Pancreas (tissue), 10 donors: ENCODE measurements around the gene BZW1. TPM values are rescaled to one million over a fixed set of nuclear protein-coding genes. Genes with fewer than 3 reads are reported as not detected.

Source experiments
- ATAC-seq, 4 donors: fragments of 200-7000 bp; cut with Tn5 transposase; one replicate each; pipeline versions ENCODE4 v1.8.0 to v1.9.1; 2020; ENCODE audit warnings: mild to moderate bottlenecking in 4 of 4, moderate library complexity in 4 of 4
- DNase-seq, 6 donors: peaks; one replicate each; pipeline ENCODE4 v3.0.0-alpha.2; 2020
- FAIRE-seq: peaks from 2 replicates; lab custom pipeline; 2012; peaks lifted over from hg19 to GRCh38; lab: Jason Lieb, UNC
- H3K27ac ChIP-seq, 4 donors: fragments of 200-600 bp; sonication (generic); 1 replicate in 3 of 4; 2 replicates in 1 of 4; pipeline versions ENCODE4 v1.5.0 to v1.8.0; 2020
- H3K27me3 ChIP-seq, 4 donors: fragments of 200-600 bp; one replicate each; pipeline ENCODE4 v1.8.0; 2021
- H3K36me3 ChIP-seq, 3 donors: fragments of 200-600 bp; sonication (generic) in 1 of 3; one replicate each; pipeline versions ENCODE4 v1.5.0 to v1.8.0; 2020 to 2021
- H3K4me1 ChIP-seq, 3 donors: fragments of 200-600 bp; one replicate each; pipeline ENCODE4 v1.8.0; 2021
- H3K4me3 ChIP-seq, 4 donors: fragments of 200-600 bp; sonication (generic) in 2 of 4; one replicate each; pipeline versions ENCODE4 v1.5.0 to v1.8.0; 2020 to 2021
- H3K9me3 ChIP-seq, 4 donors: fragments of 200-600 bp; one replicate each; pipeline ENCODE4 v1.8.0; 2021
- WGBS, 2 donors: extraction: QIAGEN DNeasy Blood & Tissue Kit; methylation state at CpG; one replicate each; pipeline ENCODE4 v1.1.7; 2013; 5-methylcytosine and 5-hydroxymethylcytosine counted together
- intact Hi-C, 3 donors: fragments of 100-400 bp; cut with DNase I; formaldehyde crosslinking; loops; one replicate each; pipeline versions ENCODE4 v1.11.1 to v1.14.2; 2022
- polyA plus RNA-seq, 2 donors: library from polyadenylated mRNA; stranded (reverse); fragments of 200-250 nt; gene quantifications; one replicate each; pipeline ENCODE4 v1.2.3, GENCODE V29; 2013
- total RNA-seq, 6 donors: library from RNA; stranded (reverse); fragmentation: NEBNext Ultra II Directional in 4 of 6; extraction: Animal tissue kit (Norgen Biotek cat#: 25700) in 4 of 6; gene quantifications; one replicate each; pipeline versions ENCODE4 v1.2.1 to v1.2.4, GENCODE V29; 2021 to 2023
- TF ChIP-seq, protein P1 (sequence below), 4 donors: fragments of 200-600 bp; sonication (generic) in 3 of 4; IDR thresholded peaks; one replicate each; pipeline versions ENCODE4 v1.5.0 to v1.8.0; 2021; ENCODE audit warnings: antibody characterized with exemption in 4 of 4
- donor health status: healthy with polysubstance abuse.
- donor health status: DM: no; HTN: no; CAD: no; lungs with moderate emphysema.
- donor health status: DM: no; HTN: no; CAD: no.
- donor health status: control.
- donor health status: control.
- donor health status: Bipolar disorder and iron deficiency.
- donor health status: DM: yes; HTN: yes; CAD: no.
- donor health status: DM: no; HTN: no; CAD: no.
- donor health status: DM: no; HTN: no; CAD: no.
- donor health status: DM: yes; HTN: yes; CAD: no.

The BZW1 gene
- total and polyA plus RNA-seq, 8 donors: 9.7 to 85.7 (median 50.4) TPM

DNA sequence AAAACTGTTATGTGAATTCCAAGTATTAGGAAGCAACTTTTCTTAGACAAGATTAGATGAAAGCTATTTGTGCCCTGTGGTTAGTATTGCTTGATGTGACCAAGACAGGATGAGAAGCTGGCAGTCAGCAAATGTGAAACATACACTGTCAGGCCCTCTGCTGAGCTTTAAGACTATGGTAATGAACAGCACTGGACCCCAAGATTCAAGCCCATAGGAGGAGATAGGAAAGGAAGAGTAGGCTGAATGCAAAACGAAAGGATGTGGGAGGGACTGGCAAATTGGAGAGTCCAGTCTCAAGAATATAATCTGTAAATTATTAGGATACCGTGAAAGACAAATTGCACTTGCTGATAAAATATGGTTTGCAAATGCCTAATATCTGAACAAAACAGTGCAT is 16.4 kb downstream of the BZW1 start:
- Histone ChIP-seq H3K27ac (no peak overlapping the region), H3K4me3 (no peak overlapping the region), H3K27me3 (no peaks in the 10 kb centered on the region), H3K9me3 (no peaks in the 10 kb centered on the region), H3K4me1 (no peaks in the 10 kb centered on the region), H3K36me3 (no peaks in the 10 kb centered on the region)
- 64 to 72% methylated on average over 2 of the region's 2 CpGs for WGBS, 2 donors
- TF ChIP-seq, protein P1, sequence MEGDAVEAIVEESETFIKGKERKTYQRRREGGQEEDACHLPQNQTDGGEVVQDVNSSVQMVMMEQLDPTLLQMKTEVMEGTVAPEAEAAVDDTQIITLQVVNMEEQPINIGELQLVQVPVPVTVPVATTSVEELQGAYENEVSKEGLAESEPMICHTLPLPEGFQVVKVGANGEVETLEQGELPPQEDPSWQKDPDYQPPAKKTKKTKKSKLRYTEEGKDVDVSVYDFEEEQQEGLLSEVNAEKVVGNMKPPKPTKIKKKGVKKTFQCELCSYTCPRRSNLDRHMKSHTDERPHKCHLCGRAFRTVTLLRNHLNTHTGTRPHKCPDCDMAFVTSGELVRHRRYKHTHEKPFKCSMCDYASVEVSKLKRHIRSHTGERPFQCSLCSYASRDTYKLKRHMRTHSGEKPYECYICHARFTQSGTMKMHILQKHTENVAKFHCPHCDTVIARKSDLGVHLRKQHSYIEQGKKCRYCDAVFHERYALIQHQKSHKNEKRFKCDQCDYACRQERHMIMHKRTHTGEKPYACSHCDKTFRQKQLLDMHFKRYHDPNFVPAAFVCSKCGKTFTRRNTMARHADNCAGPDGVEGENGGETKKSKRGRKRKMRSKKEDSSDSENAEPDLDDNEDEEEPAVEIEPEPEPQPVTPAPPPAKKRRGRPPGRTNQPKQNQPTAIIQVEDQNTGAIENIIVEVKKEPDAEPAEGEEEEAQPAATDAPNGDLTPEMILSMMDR (IDR thresholded peaks at IDR 0.05): no peak
- DNase-seq (no peak), ATAC-seq (no peak), FAIRE-seq (no peak)
- intact Hi-C loops: no loop called here

DNA sequence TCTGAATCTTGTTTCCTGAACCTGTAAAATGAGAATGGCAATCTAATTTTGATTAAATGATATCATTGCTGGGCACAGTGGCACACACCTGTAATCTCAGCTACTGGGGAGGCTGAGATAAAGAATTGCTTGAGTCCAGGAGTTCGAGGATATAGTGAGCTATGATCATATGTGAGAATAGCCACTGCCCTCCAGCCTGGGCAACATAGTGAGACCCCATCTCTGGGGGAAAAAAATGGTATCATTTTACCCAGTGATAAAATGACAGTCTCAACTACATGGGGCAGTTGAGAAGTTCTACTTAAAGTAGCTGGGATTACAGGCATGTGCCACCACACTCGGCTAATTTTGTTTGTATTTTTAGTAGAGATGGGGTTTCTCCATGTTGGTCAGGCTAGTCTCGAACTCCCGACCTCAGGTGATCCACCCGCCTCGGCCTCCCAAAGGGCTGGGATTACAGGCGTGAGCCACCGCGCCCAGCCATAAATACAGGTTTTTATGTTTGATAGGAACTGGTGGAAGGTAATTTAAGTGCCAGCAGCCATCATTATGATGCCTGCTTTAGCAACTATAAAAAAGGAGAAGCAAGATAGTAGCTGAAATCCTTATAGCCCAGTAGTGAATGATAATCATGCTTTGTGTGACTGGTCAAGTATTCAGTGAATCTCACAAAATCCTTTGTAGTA is 17.0 kb downstream of the BZW1 start:
- no peaks in the 10 kb centered on the region for H3K9me3 ChIP-seq
- no peak for ATAC-seq
- DNase-seq: no peak
- H3K27ac ChIP-seq: no peak overlapping the region
- 92 to 93% methylated on average over 9 of the region's 9 CpGs for WGBS, 2 donors
- no peak overlapping the region for H3K4me3 ChIP-seq
- no peaks in the 10 kb centered on the region for H3K36me3 ChIP-seq
- H3K4me1 ChIP-seq: no peaks in the 10 kb centered on the region
- no peaks in the 10 kb centered on the region for H3K27me3 ChIP-seq
- TF ChIP-seq, protein P1 (IDR thresholded peaks at IDR 0.05): no peak
- no peak for FAIRE-seq
- intact Hi-C loops: no loop called here

DNA sequence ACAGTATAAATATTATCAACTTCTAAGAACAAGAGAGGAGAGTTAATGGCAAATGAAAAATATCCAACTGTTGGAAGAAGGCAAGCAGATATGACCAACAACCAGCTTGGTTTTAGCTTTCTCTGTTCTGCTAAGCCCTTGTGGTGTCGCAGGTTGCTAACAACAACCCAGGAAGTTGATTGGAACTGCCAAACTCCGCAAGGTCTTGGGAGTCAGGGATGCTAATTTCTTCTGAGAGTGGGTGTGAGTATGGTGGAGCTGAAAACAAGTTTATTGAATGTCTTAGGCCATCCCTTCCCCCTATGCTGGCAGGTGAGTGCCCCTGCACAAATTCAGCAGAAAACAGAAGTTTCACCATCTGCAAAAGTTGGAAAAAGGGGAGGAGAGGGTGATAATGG is 17.5 kb downstream of the BZW1 start:
- TF ChIP-seq, protein P1 (IDR thresholded peaks at IDR 0.05): no peak
- H3K27ac ChIP-seq: no peak overlapping the region
- intact Hi-C loops: no loop called here
- H3K36me3 ChIP-seq: no peaks in the 10 kb centered on the region
- 92 to 96% methylated on average over 2 of the region's 2 CpGs for WGBS, 2 donors
- ATAC-seq (no peak), DNase-seq (no peak), FAIRE-seq (no peak)
- no peaks in the 10 kb centered on the region for H3K4me1 ChIP-seq
- H3K9me3 ChIP-seq: no peaks in the 10 kb centered on the region
- H3K27me3 ChIP-seq: no peaks in the 10 kb centered on the region
- no peak overlapping the region for H3K4me3 ChIP-seq

DNA sequence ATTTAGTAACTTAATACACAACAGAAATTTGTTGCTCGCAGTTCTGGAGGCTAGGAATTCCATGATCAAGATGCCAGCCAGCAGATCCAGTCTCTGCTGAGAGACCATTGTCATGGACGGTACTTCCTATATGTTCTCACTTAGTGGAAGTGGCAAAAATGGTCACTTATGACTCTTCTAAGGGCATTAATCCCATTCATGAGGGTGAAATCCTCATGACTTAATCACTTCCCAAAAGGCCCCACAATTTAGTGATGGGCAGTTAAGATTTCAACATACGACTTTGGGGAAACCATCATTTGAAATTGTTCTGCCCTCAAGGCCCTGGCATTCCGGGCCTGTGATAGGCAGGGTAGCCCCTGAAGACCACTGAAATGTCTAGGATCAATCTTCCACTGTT is 23.0 kb downstream of the BZW1 start:
- Histone ChIP-seq H3K4me1 (no peaks in the 10 kb centered on the region), H3K27me3 (no peaks in the 10 kb centered on the region), H3K36me3 (no peaks in the 10 kb centered on the region), H3K27ac (no peak overlapping the region), H3K9me3 (no peaks in the 10 kb centered on the region), H3K4me3 (no peak overlapping the region)
- 82% methylated on average over 4 of the region's 4 CpGs for WGBS, 2 donors
- TF ChIP-seq, protein P1 (IDR thresholded peaks at IDR 0.05): no peak
- FAIRE-seq (no peak), DNase-seq (no peak), ATAC-seq (no peak)
- intact Hi-C loops: no loop called here

DNA sequence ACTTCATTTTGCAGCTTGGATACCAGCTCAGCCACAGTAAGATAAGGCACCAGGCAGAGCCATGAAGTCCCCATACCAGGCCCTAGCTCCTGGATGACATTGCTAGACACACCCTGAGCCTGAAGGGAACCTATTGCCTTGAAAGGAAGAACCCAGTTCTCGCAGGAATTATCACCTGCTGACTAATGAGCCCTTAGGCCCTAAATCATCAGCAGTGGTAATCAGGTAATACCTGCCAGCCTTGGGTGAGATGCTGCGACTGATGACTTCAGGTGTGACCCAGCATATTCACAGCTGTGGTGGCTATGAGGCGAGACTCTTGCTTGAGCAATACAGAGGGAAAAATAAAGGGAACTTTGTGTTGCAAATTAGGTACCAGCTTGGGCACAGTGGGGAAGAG is 27.8 kb downstream of the BZW1 start:
- intact Hi-C loops: no loop called here
- no peaks in the 10 kb centered on the region for H3K9me3 ChIP-seq
- no peak overlapping the region for H3K27ac ChIP-seq
- WGBS, 2 donors: 90 to 100% methylated on average over 3 of the region's 3 CpGs
- DNase-seq: no peak
- no peak for ATAC-seq
- H3K27me3 ChIP-seq: no peaks in the 10 kb centered on the region
- H3K36me3 ChIP-seq: no peaks in the 10 kb centered on the region
- no peaks in the 10 kb centered on the region for H3K4me1 ChIP-seq
- no peak overlapping the region for H3K4me3 ChIP-seq
- no peak for FAIRE-seq
- TF ChIP-seq, protein P1 (IDR thresholded peaks at IDR 0.05): no peak
